Stimulated activated CD4-positive, alpha-beta T cell treated with anti-CD3 and anti-CD28 coated beads, TNF-alpha, amount 100 ng/mL, for 1 hour (primary cell): Measurements from ENCODE around the gene GJB3.
"Not testable (repeated sequence)": the region's sequence is repeated elsewhere in the genome, so short reads cannot be mapped to it uniquely, and the experiment has no call there.

Experiments
- DNase-seq, 3 donors: peaks; one replicate each; pipeline ENCODE4 v3.0.0-alpha.2; 2020; ENCODE audit warnings: low read depth in 3 of 3, low spot score in 1 of 3

Gene GJB3

DNA sequence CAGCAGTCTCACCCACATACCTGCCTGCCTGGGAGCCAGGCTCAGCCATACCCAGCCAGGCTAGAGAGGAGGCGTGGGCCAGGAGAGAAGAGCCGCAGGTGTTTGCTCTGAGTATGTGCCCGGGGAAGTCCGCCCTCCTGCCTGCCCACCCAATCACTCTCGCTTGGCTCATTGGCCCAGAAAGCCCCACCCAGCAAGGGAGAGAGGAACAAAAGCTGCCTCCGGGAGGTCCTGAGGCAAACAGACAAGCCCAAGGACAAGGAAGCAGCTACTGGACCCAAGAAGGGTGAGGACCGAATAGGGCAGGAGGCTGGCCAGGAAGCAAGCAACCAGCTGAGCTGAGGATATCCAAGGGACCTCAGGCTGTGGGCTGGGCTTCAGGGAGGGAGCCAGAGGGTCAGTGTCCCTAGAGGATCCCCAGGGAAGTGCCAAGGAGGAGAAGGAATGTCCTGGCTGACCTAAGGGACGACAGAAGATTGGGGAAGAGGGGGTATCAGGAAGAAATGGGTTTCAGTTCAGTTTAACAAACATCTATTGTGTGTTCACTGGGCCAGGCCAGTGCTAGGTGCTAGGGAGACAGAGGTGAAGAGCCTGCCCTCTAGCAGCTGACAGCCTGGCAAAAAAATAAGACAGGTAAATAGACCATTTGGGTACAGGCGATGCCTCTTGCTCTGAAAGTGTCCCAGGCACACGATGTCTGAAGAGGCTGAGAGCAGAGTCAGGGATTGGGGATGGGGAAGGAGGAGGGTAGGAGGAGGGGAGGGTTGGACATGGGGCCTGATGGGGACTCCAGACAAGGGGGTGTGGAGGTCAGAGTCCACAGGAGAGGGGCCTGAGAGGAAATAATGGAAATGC is 21.3 kb upstream of the GJB3 start, which contains the start of gene GJB4:
GJB4 (plus strand) TSS at position 238 of the 855 bp plus-strand sequence. CDS start 1,515 bp downstream, outside the sequence.
- DNase-seq: no peak

- no peak for DNase-seq
These were observed 19.7 kb upstream of the GJB3 start for GRCh38 chr1:34761176-34761761.

DNA sequence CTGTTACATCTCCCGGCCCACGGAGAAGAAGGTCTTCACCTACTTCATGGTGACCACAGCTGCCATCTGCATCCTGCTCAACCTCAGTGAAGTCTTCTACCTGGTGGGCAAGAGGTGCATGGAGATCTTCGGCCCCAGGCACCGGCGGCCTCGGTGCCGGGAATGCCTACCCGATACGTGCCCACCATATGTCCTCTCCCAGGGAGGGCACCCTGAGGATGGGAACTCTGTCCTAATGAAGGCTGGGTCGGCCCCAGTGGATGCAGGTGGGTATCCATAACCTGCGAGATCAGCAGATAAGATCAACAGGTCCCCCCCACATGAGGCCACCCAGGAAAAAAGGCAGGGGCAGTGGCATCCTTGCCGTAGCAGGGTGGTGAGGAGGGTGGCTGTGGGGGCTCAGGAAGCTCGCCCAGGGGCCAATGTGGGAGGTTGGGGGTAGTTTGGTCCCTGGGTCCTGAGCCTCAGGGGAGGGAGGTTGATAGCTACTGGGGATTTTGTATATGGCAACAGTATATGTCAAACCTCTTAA is 19.2 kb upstream of the GJB3 start:
- DNase-seq: no peak

DNA sequence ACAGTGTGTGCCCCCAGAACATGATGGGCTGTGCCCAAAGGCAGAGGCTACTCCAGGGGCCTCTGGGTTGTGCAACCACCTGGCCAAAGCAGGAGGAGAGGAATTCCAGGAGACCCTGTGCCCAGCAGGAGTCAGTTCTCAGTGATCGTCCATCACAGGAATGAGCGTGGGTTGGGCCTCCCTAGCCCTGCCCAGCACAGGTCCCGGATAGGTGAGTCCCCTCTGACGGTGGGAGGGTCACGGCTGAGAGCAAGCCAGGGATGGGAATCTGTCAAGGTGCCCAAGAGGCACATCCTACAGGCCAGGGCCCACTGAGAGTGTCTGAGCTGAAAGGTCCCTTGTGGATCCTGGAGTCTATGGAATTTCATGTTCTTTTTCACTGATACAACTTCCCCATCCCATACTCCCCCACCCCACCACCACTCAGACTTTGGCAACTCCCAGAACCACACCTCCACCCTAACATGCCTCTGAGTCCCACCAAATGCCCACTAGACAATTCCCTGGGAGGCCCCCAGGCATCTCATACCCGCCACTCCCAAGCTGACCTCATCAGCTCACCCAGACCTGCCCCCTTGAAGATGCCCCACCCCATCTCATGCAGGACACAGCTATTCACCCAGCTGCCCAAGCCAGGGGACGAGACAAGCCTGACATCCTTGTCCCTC is 18.4 kb upstream of the GJB3 start:
- no peak for DNase-seq

DNA sequence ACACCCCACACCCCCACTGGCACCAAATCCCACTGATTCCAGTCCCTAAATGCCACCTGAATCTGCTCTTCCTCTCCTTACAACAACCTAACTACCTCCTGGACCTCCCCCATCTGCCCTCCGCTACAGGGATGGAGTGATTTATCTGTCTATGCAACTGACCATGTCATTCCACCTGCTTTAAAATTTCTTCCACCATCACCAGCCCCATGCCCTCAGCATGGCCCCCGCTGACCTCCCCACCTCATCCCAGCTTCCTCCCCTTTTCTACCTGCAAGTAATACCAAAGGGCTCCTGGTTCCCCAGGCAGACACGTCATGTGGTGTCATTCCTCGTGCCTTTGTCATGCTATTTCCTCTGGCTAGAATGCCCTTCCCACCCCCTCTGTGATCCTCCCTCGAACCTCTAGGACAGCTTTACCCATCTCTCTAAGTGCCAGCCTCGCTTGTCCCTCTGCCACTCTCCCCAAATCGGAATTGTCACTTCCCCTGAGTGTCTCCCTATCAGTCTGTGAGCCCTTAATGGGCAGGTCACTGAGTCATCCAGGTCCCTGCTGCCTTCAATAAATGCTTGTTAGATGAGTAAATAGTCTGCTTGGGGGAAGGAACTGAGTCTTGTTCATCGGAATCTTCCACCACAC is 17.8 kb upstream of the GJB3 start:
- no peak for DNase-seq

DNA sequence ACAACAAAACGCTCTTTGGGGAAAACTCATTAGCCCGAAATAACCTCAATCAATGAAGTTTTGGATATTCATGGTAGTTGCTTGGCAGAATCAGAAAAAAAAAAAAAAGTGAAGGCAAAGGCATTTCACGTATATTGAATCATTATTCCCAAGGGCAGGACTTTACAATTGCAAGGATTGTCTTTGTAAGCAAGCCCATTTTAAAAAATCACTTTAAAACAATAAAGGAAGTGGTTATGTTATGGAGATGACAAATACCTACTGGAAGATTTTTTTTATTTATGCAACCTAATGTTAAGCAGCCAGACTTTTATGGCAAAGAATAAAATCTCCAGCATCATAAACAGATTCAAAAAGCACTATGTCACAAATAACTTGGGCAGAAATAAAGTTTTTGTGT is 12.2 kb upstream of the GJB3 start:
- no peak for DNase-seq

- DNase-seq: no peak
These were observed 10.0 kb upstream of the GJB3 start for GRCh38 chr1:34770891-34771504.

DNA sequence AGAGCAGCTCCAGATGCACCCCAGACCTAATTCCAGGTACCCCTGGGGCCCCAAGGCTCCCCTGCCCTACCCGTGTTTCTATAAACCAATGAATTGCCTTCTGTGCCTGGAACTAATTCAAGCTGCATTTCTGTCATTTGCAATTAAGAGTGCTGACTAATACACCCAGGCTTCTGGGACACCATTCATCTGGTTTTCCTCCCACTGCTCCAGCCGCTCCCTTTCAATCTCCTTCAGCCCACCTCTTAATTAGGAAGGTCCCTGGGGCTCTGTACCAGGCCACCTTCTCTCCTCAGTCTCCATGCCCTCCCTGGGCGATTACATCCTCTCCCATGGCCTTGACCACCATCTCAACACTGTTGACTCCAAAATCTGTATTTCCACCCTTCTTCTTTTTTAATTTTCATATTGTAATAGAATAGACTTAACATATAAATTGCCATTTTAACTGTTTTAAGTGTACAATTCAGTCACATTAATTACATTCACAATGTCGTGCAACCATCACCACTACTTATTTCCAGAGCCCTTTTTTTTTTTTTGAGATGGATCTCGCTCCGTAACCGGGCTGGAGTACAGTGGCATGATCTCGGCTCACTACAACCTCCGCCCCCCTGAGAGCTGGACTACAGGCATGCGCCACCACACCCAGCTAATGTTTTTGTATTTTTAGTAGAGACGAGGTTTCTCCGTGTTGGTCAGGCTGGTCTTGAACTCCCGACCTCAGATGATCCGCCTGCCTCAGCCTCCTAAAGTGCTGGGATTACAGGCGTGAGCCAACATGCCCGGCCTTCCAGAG is 9.2 kb upstream of the GJB3 start:
- DNase-seq: no peak

DNA sequence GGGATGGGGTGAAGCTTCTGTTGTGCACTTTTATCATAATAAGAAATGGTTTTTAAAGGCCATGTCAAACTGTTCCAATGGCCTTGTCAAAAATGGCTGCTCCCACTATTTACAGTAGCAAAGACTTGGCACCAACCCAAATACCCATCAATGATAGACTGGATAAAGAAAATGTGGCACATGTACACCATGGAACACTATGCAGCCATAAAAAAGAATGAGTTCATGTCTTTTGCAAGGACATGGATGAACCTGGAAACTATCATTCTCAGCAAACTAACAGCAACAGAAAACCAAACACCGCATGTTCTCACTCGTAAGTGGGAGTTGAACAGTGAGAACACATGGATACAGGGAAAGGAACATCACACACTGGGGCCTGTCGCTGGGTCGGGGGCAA is 7.9 kb upstream of the GJB3 start:
- DNase-seq: not testable (repeated sequence)

DNA sequence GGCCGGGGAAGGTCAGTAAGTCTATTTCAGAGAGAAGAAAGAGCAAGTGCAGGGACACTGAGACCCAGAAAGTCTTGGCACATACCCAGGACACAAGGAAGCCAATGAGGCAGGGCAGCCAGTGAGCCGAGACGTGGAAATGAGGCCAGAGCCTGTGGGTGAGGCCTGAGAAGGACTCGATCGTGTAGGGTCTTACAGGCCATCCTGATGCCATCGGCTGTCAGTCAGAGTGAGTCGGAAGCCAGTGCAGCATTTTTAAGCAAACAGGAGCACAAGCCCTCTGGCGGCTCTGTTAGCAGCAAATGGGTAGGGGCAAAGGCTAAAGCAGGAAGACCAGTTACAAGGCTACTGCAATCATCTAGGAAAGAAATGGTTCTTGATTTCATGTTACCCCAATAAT is 6.1 kb upstream of the GJB3 start:
- no peak for DNase-seq

DNA sequence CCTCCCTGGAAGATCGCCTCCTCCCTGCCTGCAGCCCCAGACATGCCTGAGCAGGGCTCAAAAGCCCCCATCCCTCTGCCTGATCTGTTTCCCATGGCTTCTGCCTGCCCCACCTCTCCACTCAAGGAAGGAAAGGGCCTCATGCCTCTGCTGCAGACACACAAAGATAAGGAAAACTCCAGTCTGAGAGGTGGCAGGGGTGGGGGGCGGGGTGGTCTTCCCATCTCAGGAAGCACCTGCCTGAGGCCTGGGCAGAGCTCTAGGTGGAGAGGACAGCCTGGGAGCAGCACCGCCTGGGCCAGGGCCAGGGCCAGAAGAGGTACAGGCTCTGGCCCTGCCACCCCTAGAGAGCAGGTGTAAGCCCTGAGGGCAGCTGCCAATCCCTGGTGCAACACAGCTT is 4.1 kb upstream of the GJB3 start:
- no peak for DNase-seq

DNA sequence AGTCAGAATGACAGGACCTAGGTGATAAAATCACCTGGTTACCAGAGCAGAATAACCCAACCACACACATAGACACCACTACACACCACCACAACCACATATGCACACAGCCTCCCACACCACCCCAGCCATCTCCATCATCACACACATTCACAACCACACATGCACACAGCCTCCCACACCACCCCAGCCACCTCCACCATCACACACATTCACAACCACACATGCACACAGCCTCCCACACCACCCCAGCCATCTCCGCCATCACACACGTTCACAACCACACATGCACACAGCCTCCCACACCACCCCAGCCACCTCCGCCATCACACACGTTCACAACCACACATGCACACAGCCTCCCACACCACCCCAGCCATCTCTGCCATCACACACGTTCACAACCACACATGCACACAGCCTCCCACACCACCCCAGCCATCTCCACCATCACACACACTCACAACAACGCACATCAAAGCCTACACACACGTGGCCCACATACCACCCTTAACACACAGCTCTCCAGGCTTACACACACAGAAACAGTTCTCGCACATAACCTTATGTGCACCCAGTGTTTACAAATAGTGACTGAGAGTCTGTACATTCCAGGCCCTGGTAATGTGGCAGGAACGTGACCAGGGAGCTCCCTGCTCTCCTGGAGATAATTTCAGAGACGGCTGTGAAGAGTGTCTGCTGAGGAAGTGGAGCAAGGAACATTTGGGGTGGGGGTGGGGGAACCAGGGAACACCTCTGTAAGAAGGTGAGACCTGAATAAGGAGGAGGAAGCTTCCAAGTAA is 3.3 kb upstream of the GJB3 start:
- no peak for DNase-seq

- no peak for DNase-seq
These were observed 2.6 kb upstream of the GJB3 start for GRCh38 chr1:34778381-34778780.

DNA sequence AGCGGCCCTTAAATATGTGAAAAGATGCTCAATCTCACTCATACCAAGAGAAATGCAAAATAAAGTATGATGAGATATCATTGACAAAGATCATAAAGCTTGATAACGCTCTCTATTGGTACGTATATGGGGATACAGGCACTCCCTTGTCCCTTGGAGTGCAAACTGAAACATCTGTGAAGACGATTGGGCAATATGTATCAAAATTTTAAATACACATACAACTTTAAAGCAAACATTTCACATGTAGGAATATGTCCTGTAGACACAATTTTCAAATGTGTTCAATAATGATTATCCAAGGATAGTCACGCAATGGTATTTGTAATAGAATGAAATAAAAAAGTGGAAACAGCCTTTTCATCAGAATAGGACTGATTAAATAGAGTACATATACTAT is 2.0 kb upstream of the GJB3 start:
- no peak for DNase-seq

- no peak for DNase-seq
These were observed 1.5 kb upstream of the GJB3 start for GRCh38 chr1:34779526-34779925.

DNA sequence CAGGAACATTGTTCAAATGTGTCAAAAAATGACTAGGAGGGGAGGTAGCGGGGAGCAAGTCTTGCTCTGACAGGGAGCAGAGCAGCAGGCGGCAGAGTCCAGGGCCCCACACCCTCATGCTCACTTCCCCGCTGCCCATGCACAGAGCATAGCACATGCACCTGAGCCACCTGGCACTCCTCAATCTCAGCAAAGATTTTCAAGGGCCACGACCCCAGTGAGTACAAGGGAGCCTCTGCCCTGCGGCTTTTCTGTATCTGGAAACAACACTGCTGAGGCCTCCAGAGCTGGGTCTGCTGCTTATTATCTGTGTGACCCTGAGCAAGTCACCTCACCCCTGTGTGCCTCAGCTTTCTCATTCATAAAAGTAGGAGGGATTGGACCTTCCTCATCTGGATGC is 1.1 kb upstream of the GJB3 start:
- no peak for DNase-seq

DNA sequence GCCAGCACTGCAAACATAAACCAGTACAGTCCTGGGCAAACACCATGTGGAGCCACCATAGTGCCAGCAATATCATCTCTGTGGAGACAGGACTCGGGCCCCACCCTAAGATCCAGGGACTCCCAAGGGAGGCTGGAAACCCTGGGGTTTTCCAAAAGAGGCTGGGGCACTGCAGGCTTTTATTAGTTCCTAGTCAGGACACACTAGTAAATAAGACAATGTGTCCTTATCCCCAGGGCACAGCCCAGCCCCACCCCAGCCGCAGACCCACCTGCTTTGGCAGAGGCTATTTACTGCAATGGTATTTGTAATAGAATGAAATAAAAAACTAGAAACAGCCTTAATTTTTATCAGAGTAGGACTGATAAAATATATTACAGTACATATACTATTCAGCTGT is 486 bp upstream of the GJB3 start:
- no peak for DNase-seq

GRCh38 chr1:34781844-34782391 is 904 bp downstream of the GJB3 start:
- DNase-seq: no peak

DNA sequence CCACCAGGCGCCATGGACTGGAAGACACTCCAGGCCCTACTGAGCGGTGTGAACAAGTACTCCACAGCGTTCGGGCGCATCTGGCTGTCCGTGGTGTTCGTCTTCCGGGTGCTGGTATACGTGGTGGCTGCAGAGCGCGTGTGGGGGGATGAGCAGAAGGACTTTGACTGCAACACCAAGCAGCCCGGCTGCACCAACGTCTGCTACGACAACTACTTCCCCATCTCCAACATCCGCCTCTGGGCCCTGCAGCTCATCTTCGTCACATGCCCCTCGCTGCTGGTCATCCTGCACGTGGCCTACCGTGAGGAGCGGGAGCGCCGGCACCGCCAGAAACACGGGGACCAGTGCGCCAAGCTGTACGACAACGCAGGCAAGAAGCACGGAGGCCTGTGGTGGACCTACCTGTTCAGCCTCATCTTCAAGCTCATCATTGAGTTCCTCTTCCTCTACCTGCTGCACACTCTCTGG is 3.8 kb downstream of the GJB3 start:
- no peak for DNase-seq
